Cardiac septum (tissue), 1 donor: ENCODE data around the gene ANTKMT. TPM values are rescaled to one million over a fixed set of nuclear protein-coding genes. Genes with fewer than 3 reads are reported as not detected.
A peak's percentile ranks its signal among the peaks of the same experiment; 100 is the strongest.
"Not testable (repeated sequence)": the region's sequence is repeated elsewhere in the genome, so short reads cannot be mapped to it uniquely, and the experiment has no call there.

Experiments used
- DNase-seq: peaks from one replicate; pipeline ENCODE4 v3.0.0-alpha.2; 2020; ENCODE audit warnings: low spot score
- intact Hi-C: fragments of 100-400 bp; cut with DNase I; formaldehyde crosslinking; loops from one replicate; pipeline ENCODE4 v1.14.0; 2022
- total RNA-seq: library from RNA; stranded (reverse); fragmentation: NEBNext Ultra II Directional; extraction: Animal tissue kit (Norgen Biotek cat#: 25700); gene quantifications from one replicate; pipeline ENCODE4 v1.2.1, GENCODE V29; 2021
- donor health status: DM: no; HTN: no; CAD: no.

The ANTKMT gene
- total RNA-seq, 1 donor from 2014 or later, result 36.6 TPM

DNA sequence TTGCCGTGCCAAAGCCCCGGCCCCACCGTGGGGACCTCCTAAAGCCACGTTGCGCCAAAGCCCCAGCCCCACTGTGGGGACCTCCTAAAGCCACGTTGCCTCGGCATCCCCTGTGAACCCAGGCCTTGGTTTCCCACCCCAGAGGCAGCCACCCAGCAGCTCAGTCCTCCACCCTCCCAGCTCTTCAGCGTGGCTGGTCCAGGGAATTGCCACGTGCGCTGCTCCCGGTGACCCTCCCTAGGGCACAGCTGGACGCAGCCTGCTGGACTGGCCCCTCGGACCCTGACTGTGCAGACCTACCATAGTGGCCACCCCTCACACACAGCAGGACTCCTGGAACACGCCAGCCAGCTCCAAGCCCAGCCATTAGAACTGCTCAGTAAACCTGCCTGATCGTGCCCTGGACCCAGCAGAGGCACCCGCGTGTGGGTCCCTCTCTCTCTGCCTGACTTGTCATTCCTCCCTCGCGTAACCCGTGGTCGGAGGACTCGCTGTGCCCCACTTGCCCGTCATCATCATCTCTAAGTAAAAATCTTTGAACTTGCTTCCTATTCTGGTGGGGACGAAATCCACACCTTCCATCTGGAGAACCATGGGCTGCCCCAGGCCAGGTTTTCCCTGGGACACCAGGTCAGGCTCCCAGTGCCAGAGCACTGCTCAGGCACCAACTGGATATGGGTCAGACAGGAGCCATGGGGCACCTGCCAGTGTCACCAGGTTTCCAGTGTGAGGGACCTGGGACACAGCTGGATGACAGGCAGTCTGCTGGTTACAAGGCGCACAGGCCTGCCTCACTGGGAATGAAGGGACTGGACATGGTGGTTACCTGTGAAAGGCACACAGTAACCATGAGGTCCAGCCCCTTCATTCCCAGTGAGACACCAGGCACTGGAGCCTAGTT is 14.3 kb downstream of the ANTKMT start:
- intact Hi-C loops, result no loop called here
- no peak for DNase-seq

- DNase-seq, result no peak
- intact Hi-C loops, result no loop called here
Observed at GRCh38 chr16:735982-736453, 15.1 kb downstream of the ANTKMT start.

DNA sequence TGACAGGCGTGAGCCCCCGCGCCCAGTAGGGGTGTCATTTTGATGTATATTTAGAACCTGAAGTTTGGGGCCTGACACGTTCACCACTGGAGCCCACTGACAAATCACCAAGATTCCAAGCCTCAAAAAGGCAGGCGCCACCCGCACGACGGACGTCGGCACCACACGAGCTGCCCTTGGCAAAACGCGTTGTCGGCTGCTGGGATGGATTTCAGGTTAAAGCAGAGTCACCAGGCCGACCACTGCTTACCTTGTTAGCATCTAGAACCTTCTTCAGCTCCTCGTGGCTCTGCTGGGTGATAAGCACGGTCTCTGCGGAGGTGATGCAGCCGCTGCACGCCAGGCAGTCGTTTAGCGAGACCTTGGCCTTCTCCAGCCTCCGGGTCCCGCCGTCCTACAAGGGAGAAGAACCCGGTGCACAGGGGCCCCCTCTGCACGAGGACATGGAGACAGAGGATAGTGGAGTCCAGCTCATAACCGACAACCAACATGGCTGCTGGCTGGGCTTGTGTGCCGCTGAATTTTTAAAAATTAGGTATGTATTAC is 16.1 kb downstream of the ANTKMT start:
- DNase-seq, result no peak
- intact Hi-C loops, result no loop called here

DNA sequence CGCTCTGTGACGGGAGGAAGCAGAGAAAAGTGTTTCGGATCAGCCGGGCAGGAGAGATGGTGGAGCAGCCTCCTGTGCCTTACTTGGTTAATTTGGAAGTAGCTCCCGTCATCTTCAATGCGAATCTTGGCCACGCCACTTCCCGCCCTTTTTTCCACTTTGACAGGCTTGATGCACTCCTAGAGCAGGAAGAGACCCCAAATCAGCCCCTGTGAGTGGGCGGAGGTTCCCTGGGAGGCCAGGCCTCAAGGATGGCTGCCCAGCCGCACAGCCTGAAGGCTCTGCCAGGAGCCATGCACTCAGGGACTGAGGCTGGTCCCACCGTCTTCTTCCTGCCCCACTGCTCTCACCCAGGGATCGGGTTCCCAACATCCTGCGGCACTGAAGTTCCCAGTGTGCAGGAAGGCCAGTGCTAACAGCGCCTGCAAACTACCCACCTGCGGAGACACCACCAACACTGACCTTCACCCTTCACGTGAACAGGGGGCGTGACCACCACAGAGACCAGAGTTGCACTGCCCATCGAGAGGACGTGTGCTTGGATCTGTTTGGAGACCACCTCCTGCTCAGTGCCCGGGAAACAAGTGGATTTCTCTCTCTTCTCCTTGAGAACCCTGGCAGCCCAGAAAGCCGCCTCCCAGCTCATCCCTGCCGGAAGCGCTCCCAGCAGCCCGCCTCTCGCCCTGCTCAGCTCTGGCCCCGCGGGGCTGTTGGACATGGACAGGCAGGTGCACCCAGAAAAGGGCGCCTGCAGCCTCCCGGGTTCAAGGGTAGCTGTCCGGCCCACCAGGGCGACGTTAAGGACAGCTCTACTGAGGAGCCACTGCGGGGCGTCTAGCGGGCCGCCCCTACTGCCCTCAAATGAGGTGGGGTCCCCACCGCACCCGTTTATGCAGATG is 18.9 kb downstream of the ANTKMT start:
- no peak for DNase-seq

GRCh38 chr16:740459-740763 is 19.5 kb downstream of the ANTKMT start:
- no peak for DNase-seq
- intact Hi-C loops, result loop anchor here (2.0 to 5.0 kb wide), 2 partner anchors 20 to 47 kb away; partner anchors contain the start of genes ANTKMT, CHTF18 and RPUSD1

More for the DNA sequence above, 18.9 kb downstream of the ANTKMT start:
- intact Hi-C loops, result loop anchor here (2.0 to 5.0 kb wide), 2 partner anchors 19 to 47 kb away; partner anchors contain the start of genes ANTKMT, CHTF18 and RPUSD1

DNA sequence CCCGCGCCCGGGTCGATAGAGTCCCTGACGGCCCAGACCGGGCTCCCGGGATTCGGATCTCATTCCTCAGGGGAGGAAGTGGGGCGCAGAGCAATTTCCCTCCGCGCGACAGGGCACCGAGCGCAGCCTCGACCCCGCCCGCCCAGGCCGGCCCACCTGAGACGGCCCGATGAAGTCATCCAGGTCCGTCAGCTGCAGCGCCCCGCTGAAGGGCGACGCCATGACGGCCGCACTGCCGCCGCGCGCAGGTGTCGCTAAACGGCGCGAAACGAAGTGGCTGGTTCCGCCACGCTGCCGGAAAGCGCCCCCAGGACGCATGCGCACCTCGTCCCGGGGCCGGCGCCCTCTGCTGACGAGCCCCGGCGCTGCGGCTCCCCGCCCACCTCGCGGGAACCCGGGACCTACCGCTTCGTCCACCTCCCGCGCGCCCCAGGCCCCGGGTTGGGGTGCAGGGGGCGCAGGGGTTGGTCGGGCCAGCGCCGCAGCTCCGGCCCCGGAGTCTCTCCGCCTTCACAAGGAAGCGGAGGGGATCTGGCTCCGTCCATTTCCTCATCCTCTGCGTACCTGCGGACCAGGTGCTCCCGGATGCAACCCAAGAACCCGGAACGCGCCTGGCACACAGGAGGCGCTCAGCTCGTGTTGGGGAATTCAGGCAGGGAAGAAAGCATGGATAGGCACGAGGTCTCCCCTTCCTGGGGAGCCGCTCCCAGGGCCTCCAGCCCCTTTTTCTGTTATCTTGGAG is 20.0 kb downstream of the ANTKMT start, which contains the start of gene CIAO3:
Gene CIAO3 (minus strand): TSS at position 234 of the 742 bp plus-strand sequence. CDS start 12 bp downstream, at position 222.
- peak; percentile 95 for DNase-seq
- intact Hi-C loops, result loop anchor here (2.0 to 5.0 kb wide), 2 partner anchors 20 to 46 kb away; partner anchors contain the start of genes ANTKMT, CHTF18 and RPUSD1

DNA sequence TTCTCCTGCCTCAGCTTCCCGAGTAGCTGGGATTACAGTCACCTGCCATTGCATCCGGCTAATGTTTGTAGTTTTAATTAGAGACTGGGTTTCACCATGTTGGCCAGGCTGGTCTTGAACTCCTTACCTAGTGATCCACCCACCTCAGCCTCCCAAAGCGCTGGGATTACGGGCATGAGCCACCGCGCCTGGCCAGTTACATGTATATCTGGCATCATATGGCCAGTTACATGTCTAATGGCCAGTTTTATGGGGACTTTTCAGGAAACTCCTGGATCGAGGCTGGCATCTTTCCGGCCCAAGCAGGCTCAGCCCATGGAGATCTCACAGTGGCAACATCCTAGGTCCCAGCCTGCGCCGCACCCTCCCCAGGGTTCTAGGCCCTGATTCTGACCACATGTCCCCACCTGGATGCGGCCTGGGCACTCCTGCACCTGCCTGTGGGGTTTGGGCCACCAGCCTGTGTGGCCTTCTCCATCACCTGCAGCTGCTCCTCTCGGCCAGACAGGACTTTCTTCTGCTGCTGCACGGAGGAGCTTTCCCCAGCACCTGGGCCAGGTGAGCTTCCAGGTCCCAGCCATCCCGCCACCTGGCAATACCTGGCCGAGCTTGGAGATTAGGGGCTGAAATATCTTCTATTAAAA is 21.2 kb downstream of the ANTKMT start:
- no peak for DNase-seq

GRCh38 chr16:742894-743293 is 21.9 kb downstream of the ANTKMT start:
- not testable (repeated sequence) for DNase-seq
- intact Hi-C loops, result loop anchor here (5.0 kb wide), 1 partner anchor 44 kb away; the partner anchor contains the start of genes CHTF18 and RPUSD1

More for the DNA sequence above, 21.2 kb downstream of the ANTKMT start:
- intact Hi-C loops, result loop anchor here (2.0 to 5.0 kb wide), 2 partner anchors 21 to 45 kb away; partner anchors contain the start of genes ANTKMT, CHTF18 and RPUSD1

- intact Hi-C loops, result loop anchor here (5.0 kb wide), 1 partner anchor 43 kb away; the partner anchor contains the start of genes CHTF18 and RPUSD1
- no peak for DNase-seq
Observed at GRCh38 chr16:743794-744500, 23.0 kb downstream of the ANTKMT start.

- intact Hi-C loops, result no loop called here
- no peak for DNase-seq
Observed at GRCh38 chr16:745739-746138, 24.8 kb downstream of the ANTKMT start.

- no peak for DNase-seq
- intact Hi-C loops, result no loop called here
Observed at GRCh38 chr16:746637-747036, 25.7 kb downstream of the ANTKMT start.

- no peak for DNase-seq
- intact Hi-C loops, result no loop called here
Observed at GRCh38 chr16:747978-748746, 27.2 kb downstream of the ANTKMT start.

DNA sequence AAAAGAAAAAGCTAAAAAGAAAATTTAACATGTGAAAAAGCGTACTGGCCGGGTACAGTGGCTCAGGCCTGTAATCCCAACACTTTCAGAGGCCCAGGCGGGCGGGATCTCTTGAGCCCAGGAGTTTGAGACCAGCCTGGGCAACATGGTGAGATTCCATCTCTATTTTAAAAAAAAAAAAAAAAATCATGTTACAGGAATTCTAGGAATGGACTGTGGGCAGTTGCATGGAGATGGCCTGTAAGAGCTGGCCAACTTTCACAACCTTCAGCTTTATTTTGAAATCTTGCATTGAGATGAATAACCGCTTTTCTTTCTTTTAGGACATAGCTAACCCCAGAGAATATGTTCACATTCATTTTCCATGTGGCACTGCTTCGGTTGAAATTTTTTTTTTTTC is 28.1 kb downstream of the ANTKMT start:
- no peak for DNase-seq
- intact Hi-C loops, result no loop called here

- intact Hi-C loops, result no loop called here
- DNase-seq, result no peak
Observed at GRCh38 chr16:750485-750884, 29.5 kb downstream of the ANTKMT start.

GRCh38 chr16:751152-752006 is 30.4 kb downstream of the ANTKMT start:
- DNase-seq, result no peak

GRCh38 chr16:752007-752312 is 31.0 kb downstream of the ANTKMT start:
- intact Hi-C loops, result no loop called here
- DNase-seq, result no peak

More at GRCh38 chr16:751152-752006, 30.4 kb downstream of the ANTKMT start:
- intact Hi-C loops, result no loop called here
